GM19043 (cell line): ENCODE data around the gene FAAP20.

Experiments
- ATAC-seq: cut with Tn5 transposase; IDR thresholded peaks from one replicate; pipeline ENCODE4 v1.9.1; 2021; ENCODE audit warnings: low read depth; ENCODE audit not compliant: unreplicated experiment

Gene FAAP20

DNA sequence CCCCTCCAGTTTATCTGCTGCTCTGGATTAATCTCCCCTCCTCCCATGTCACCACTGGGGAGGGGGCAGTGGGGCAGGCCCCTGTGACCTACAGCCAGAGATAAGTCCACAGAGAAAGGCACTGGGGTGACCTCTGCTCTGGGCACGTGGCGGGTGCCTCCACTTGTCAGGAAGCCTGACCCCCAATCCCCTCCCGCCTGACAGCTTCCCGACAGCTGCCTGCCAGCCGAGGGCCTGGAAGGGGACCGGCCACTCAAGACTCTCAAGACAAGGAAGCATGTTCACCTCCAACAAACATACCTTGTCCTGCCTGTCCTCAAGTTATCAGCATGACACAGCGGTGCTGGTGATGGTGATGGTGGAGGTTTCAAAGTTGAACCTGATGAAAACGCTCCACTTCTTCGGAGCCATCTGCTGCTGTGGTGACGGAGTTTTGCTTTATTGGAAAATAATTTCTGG is 3.2 kb upstream of the FAAP20 start:
- ATAC-seq, result no peak

DNA sequence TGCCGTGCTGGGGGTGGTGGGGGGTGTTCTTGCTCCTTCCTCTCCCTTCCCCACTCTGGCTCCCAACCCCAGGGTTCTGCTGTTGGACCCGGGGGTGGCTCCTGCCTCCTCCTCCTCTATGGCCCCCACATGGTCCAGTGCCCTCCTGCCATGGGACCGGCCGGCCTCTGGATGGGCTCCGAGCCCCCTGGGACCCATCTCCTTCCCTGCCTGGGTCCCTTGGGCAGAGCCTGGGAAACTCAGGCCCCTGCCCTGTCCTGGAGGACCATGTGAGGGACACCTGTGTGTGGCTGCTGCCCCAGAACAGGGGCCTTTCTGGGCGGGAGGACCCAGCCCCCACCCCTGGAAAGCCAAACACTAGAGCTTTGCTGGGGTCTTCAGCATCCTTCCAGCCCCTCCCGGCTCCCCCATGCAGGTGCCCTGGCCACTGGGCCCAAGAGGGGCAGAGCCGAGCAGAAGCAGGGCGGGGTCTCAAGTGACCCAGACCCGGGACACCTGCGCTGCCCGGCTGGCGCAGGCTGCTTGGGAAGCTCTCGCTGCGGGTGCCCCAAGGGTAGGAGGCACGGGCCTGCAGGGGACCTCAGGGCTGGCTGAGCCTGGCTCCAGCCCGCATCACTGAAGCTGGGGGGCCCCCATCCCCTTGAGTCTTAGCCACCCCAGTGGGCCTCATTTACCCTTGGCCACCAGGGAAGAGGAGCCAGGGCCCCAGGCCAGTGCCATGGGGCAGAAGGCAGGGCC is 2.5 kb upstream of the FAAP20 start:
- ATAC-seq, result no peak

DNA sequence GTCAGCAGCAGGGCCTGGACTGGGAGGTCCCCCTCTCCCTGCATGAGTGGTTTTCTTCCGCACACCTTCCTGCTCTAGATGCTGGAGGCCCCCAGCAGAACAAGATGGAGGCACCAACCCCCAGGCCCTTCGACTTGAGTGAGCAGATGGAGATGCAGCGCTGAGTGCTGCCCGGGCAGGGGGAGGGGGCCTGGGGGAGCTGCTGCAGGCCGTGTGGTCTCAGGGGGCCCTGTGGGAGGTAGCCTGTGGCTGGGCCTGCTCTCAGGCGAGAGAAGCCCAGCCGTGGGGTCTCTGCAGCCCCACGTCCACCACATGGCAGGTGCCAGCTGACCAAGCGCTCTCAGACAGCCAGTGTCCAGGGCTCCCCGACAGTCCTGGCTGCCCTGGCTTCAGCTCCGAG is 1.2 kb upstream of the FAAP20 start:
- ATAC-seq, result no peak

DNA sequence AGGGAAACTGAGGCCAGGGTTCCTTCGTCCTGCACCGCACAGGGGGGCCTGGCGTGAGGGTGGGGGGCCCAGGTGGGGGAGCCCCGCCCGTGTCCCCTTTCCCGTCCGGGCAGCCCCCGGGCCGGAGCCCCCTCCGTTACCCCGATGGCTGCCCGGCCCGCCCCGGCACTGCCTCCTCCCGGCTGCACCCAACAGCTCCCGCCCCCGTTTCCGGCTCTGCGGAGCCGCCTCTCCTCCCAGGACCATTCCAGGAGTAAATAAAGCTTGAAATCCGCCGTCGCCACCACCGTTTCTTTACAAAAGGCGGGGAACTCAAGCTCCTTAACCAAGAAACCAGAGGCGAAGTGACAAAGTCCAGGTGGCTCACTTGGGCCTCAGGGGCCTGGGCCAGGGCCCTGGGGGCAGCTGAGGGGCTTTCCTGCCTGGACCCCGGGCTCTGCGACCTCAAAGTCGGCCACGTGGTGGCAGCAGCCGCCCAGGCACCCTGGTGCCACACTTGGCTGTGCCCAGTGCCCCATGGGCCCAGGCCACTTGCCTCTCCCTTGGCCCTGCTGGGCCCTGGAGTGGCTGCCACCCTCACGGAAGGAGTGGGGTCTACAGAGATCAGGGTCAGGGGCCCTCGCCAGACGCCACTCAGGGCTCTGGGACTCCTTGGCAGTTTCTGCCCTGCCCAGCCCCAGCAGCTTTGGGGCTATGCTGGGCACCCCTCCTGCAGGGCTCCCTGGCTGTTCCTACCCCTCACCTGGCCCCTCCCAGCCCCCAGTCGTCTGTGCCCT is 514 bp upstream of the FAAP20 start:
- peak; percentile 53 for ATAC-seq

DNA sequence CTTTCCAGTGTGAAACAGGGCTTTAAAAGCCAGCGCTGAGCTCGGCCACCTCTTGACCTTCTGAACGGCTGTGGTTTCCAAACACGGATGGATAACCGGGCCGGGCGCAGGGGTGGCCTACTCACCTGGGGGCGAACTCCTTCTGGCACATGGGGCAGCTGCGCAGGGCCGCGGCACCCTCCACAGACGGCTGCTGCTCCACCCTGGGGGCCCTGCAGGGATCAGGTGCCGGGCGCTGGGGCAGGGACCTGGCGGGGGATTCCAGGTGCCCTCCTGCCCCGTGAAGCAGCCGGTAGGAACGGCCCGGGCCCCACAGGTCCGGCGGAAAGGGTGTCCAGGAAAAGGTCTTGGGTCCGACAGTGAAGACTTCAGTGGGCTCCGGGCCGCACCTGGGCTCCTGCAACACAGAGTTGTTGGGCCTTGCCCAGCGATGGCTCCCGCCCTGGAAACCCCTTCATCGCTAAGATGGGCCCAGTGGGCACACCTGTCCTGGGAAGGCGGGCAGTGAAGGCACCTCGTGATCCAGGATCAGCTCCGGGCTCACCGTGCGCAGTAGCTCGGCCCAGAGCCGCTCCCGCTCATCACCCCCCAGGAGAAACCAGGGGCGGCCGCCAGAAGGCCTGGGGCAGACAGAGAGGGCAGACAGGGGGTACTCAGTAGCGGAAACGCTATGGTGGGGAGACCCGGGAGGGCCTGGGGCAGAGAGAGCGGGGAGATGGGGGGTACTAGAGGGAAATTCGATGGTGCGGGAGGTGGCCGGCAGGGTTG is 874 bp downstream of the FAAP20 start:
- ATAC-seq, result no peak

DNA sequence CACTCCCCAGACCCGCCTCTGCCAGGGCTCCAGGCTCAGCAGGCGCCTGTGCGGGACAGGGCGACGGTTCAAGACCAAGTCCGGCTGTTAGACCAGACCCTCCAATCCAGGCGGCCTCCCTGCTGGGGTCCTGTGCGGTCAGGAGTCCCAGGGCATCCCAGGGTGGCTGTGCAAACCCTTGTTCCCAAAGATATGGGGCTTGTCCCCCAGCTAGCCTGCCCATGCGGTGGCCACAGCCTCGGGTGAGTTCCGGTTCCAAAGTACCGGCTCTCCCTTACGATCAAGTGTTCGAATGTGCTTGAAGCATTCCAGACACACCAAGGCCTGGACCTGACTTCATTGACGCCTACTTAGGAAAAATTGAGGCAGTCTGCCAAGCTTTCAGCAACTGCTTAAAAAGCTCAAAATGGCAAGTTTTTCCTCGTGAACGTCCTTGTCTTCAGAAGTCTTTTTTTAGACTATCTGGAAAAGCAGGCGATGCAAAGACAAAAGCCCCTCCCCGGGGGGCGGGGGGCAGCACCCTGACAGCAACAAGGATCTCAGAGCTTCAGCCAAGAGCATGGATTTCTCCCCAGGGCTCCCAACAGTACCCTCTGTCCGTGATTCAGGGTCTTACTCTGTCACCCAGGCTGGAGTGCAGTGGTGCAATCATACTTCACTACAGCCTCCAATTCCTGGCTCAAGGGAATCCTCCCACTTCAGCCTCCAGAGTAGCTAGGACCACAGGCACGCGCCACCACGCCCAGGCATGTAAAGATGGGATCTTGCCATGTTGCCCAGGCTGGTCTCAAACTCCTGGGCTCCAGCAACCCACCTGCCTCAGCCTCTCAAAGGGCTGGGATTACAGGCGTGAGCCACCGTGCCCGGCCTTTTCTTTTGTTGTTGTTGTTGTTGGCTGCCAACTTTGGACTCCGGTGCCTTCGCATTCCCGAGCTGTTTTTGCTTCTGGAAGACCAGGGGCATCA is 2.3 kb downstream of the FAAP20 start:
- no peak for ATAC-seq

DNA sequence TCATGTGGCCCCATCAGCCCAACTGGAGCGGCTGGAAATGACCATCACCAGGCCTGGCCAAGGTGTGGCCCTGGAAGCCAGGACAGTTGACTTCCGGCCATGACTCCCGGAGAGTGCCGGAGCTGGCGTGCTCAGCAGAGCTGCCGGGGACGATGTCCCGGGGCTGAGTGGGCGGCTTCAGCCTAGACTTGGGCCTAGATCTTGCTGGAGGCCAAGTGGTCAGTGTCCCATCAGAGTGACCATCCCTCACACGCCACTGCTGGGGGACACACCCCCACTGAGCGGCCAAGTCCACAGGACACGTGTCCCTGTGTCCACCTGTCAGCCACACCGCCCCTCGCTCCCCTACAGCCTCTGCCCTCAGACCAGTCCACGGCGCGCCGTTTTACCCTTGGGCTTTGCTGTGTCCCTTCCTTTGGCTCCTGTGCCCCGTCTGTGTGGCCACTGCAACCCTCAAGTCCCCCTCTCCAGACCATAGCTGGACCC is 4.0 kb downstream of the FAAP20 start:
- no peak for ATAC-seq

DNA sequence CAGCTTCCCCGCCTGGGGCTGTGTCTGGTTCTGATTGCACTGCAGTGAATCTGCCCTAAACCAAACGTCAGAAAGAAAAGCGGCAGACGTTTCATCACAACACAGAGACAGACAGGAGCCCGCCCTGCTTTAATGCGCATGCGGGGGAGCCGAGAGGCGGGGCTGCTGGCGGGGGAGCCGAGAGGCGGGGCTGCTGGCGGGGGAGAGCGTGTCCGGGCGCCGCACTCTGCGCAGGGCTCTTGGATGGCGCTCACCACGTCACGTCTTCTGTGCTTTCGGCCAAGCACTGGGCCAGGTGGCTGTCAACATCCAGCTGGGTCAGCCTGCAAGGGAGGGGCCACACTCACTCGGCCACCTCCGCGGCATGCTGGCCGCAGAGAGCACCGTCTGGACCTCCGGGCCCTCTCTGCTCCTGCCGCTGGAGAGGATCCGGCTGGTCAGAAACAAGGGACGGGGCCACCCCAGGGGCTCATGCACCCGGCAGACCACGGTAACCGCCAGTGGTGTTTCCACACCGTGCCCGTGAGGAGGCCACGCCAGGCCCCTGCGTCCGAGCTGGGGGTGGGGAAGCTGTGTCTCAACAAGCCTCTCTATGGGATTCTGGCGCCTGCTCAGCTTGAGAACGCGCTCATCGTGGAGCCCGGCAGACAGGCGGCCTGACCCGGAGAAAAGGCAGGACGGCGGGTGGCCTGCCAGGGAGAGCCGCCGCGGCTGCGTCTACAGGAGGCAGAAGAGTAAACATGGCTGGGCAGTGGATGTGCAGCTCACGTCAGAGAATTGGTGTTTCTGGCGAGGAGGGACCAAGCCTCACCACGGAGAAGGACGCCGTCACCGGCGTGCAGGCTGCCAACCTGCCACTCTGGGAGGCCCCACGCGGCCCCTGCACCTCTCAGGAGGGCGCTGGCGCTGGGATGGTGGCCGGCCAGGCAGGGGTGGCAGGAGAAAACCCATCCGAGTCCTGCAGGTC is 4.8 kb downstream of the FAAP20 start:
- ATAC-seq, result peak; percentile 73

DNA sequence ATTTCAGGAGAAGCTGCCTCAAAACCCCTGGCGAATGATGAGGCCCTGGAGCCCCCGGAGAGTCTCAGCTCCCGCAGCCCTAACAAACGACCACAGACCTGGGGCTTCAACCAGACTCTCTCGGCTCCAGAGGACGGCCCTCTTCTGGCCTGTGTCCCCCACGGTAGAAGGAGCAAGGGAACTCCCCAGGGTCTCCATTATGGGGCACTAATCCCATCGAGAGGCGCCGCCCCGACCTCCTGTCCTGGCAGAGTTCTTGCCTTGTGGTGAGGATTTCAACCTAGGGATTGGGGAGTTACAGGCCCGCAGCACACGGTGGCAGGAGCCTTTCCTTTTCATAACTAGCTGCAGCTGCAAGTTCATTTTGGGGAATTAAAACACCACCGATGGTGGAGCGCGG is 6.2 kb downstream of the FAAP20 start:
- ATAC-seq, result no peak

DNA sequence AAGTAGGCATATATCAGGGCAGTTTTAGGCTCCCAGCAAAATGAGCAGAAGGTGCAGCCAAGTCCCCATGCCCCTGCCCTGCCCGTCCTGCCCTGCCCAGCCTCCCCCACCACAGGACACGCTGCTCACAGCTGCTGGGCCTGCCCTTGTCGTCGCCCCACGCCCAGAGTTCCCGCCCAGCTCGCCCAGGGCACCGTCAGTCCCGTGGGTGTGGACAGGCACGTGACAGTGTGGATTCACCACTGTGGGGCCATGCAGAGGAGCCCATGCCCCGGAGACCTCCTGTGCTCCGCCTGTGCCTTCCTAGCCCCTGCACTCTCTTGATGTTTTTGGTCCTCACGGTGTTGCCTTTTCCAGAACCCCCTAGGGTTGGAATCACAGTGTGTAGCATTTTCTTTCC is 7.0 kb downstream of the FAAP20 start:
- ATAC-seq, result no peak

DNA sequence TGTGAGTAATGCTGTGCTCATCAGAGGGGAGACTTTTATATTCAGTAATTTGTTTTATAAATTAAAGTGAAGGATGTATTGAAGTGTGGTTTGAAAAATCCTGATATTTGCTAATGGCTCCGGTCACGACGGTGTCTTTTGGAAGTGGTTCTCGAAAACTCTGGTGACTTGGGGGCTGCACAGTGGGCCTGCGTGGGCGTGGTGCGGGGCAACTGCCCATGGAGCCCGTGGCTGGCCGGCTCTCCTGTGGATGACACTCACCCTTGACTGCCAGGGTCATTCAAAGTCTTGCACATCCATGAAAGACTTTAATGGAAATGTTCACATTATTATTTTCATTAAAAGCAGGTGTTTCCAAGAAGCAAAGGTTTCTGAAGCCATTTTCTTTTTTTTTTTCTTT is 7.7 kb downstream of the FAAP20 start:
- no peak for ATAC-seq

DNA sequence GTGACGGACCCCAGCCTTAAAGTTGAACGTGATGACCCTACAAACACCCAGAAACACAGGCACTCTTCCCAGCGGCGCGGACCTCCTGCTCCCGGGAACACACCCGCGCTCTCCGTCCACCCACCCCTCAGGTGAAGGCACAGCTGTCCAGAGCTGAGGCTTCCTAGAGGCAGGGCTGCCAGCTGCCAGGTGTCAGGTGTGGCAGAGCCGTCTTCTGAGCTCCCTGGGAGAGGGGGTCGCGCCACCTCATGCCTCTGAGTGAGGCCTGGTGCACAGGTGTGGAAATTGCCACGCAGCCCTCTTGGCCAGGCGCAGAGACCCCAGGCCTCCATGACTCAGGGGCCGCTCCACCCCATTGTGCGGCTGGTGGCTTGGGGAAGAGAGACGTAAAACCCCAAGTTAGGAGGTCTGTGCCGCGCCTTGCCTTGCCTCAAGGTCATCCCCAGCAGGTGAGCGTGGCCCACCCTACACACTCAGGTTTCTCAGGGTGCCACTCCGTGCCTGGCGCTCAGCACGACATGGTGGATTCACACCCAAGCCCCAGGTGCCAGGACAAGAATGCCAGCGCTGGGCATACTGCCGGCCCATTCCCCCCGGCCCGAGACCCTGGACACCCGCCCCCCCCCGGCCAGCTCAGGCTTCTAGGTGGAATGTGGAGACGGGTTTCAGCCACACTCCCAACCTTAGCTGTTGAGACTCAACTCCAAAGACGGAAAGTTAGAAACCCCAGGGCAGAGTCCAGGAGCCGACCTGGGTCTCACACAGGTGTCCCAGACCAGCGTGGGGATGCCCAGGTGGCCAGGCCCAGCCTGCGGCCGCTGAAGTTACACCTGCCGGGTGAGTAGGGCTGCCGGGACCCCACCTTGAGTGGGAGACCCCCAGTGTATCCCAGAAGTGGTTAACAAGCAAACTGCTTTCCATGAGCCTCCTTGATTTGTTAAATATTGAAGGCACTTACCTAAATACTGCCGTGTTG is 8.4 kb downstream of the FAAP20 start:
- ATAC-seq, result no peak

DNA sequence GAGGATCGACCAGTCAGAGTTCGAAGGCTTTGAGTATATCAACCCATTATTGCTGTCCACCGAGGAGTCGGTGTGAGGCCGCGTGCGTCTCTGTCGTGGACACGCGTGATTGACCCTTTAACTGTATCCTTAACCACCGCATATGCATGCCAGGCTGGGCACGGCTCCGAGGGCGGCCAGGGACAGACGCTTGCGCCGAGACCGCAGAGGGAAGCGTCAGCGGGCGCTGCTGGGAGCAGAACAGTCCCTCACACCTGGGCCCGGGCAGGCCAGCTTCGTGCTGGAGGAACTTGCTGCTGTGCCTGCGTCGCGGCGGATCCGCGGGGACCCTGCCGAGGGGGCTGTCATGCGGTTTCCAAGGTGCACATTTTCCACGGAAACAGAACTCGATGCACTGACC is 9.6 kb downstream of the FAAP20 start:
- no peak for ATAC-seq

DNA sequence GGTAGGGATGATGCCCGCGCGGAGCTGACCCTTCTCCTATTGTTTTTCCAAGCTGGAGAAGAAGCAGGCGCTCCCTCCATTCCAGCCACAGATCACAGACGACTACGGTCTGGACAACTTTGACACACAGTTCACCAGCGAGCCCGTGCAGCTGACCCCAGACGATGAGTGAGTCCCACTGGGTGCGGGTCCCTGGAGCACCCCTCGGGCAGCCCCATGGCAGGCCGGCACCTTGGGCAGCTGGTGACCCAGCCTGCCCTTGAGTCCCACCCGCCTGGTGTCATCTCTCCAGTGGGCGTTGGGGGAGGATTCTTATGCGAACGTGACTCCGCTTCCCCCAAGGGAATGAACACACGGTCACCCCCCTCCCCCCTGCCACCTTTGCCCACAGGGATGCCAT is 10.0 kb downstream of the FAAP20 start:
- ATAC-seq, result no peak

DNA sequence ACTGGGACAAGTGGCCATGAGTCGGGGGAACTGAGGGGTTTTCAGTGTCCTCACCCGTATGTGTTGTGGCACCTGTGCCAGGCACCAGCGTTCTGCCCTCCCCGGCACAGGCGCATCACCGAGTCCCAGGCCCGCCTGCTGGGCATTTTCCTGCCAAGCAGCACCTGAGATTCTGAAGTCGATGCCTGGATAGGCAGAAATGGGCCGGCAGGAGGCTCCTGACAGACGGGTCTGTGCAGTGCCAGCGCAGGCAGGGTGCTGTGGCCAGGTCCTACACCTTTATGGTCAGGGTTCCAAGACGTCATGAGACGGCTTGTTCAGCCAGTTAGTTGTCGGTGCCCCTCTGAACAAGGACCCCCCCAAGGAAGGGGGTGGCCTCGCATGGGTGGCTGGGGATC is 10.6 kb downstream of the FAAP20 start:
- no peak for ATAC-seq

DNA sequence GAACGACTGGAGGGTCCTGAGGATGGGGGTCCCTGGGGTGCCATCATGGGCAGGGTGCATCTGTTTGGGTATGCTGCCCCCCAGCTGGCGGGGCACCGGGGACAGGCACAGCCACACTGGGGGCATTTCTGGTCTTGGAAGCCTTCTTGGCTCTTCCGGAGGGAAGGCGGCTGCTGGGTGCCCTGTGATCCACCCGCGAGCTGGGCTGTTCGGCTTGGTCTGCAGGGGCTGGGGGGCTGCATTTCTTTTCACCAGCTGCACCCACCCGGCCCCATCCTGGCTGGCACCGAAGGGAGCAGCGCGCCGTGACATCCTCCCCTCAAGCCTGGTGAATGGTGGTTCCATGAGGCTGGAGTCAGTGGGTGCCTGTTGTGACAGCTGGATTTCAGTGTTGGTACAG is 12.2 kb downstream of the FAAP20 start:
- no peak for ATAC-seq

DNA sequence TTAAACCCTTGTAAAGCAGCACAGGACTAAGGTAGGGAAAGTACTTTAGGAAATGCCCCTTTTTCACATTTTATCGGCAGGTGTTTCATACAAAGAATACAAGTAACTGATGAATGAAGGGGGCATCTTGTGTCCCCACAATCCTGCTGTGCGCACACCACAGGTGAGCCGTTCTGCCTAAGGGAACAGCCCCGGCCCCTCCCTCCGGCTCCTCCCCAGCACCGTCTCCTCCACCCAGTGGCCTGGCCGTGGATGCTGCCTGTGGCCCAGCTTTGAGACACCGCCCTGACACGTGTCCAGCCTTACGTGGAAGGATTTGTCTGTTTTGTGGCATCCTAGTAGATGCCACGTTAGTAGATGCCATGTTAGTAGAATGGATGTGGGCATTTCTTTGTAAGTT is 12.8 kb downstream of the FAAP20 start:
- ATAC-seq, result no peak

DNA sequence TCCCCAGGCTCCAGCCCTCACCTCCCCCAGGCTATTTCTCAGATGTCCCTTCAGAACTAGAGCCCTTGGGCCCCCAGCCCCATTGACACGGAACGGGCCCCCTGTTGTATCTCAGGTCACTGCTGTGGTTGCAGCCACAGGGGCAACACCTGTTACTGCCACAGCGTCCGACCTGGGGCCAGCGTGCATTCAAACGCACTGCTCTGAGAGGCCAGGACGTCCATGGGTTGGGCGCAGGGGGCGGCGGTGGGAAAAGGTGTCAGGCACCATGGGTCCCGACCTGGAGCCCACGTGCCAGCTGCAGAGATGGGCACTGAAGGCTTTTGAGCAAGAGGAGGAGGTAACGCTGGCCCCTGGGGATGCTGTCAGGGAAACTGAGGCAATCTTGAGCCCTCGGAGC is 13.3 kb downstream of the FAAP20 start:
- ATAC-seq, result no peak
